ENCODE data around the gene SHCBP1.

GRCh38 chr16:46620266-46621005 lies 743 bp downstream of the SHCBP1 start:
- TF ChIP-seq ZNF274 (IDR thresholded peaks at IDR 0.05; ENCODE audit: low read depth, low read length) = no peak
- TF ChIP-seq SUZ12 (IDR thresholded peaks at IDR 0.05; ENCODE audit: extremely low read depth, insufficient read depth, insufficient read length) = no peak
- no peak for TF ChIP-seq YY1 (IDR thresholded peaks at IDR 0.05; ENCODE audit: insufficient read depth, insufficient read length)

All from NT2/D1 (cell line).